Activated naive CD4-positive, alpha-beta T cell treated with anti-CD3 and anti-CD28 coated beads for 36 hours (primary cell): Measurements from ENCODE around the gene TMEM204. TPM values are rescaled to one million over a fixed set of nuclear protein-coding genes. Genes with fewer than 3 reads are reported as not detected.
"Not testable (repeated sequence)": the region's sequence is repeated elsewhere in the genome, so short reads cannot be mapped to it uniquely, and the experiment has no call there.

Source experiments
- CTCF ChIA-PET: fragments of 350-600 bp; sonication (Branson Sonifier 250); formaldehyde crosslinking; loops from one replicate; lab custom pipeline; 2021; ENCODE audit warnings: antibody characterized with exemption; lab: Charles Lee
- DNase-seq: peaks from one replicate; pipeline ENCODE4 v3.0.0-alpha.2; 2020
- H3K27ac Mint-ChIP-seq: one replicate; pipeline ENCODE4 v1.8.0; 2021; ENCODE audit warnings: mild to moderate bottlenecking, mixed read lengths
- H3K27me3 Mint-ChIP-seq: one replicate; pipeline ENCODE4 v1.8.0; 2021; ENCODE audit warnings: low read depth, mixed read lengths
- H3K36me3 Mint-ChIP-seq: one replicate; pipeline ENCODE4 v1.8.0; 2021; ENCODE audit warnings: low read depth, mixed read lengths
- H3K4me1 Mint-ChIP-seq: one replicate; pipeline ENCODE4 v1.8.0; 2021; ENCODE audit warnings: low read depth, mixed read lengths
- H3K4me3 Mint-ChIP-seq: one replicate; pipeline ENCODE4 v1.8.0; 2021; ENCODE audit warnings: mild to moderate bottlenecking, moderate library complexity, mixed read lengths
- H3K9me3 Mint-ChIP-seq: one replicate; pipeline ENCODE4 v1.8.0; 2021; ENCODE audit warnings: mixed read lengths
- intact Hi-C: fragments of 100-400 bp; cut with micrococcal nuclease; formaldehyde crosslinking; loops from one replicate; pipeline ENCODE4 v1.15.1; 2023
- total RNA-seq, 2 experiments: library from RNA; stranded (reverse); gene quantifications; one replicate each; pipeline ENCODE4 v1.2.3, GENCODE V29; 2021

Gene TMEM204
- total RNA-seq, 2 experiments from 2014 or later, result 7.7 to 8.2 TPM

- Mint-ChIP-seq H3K9me3 (no peaks in the 10 kb centered on the region), H3K4me3 (no peak overlapping the region), H3K4me1 (no peaks in the 10 kb centered on the region), H3K27ac (no peak overlapping the region), H3K36me3 (no peaks in the 10 kb centered on the region), H3K27me3 (no peaks in the 10 kb centered on the region)
- intact Hi-C loops, result no loop called here
- no peak for DNase-seq
- CTCF ChIA-PET, result no interaction called here
Measured at GRCh38 chr16:1580256-1580655, 46.8 kb downstream of the TMEM204 start.

- Mint-ChIP-seq H3K36me3 (no peaks in the 10 kb centered on the region), H3K4me1 (no peaks in the 10 kb centered on the region), H3K27me3 (no peaks in the 10 kb centered on the region), H3K27ac (no peak overlapping the region), H3K9me3 (no peaks in the 10 kb centered on the region), H3K4me3 (no peak overlapping the region)
- CTCF ChIA-PET, result no interaction called here
- DNase-seq, result no peak
- intact Hi-C loops, result no loop called here
Measured at GRCh38 chr16:1580956-1581355, 47.5 kb downstream of the TMEM204 start.

- Mint-ChIP-seq H3K4me3 (no peak overlapping the region), H3K9me3 (no peaks in the 10 kb centered on the region), H3K4me1 (no peaks in the 10 kb centered on the region), H3K27ac (no peak overlapping the region), H3K36me3 (no peaks in the 10 kb centered on the region), H3K27me3 (no peaks in the 10 kb centered on the region)
- CTCF ChIA-PET, result no interaction called here
- intact Hi-C loops, result no loop called here
- DNase-seq, result no peak
Measured at GRCh38 chr16:1581804-1582203, 48.3 kb downstream of the TMEM204 start.

GRCh38 chr16:1583180-1583579, 49.7 kb downstream of the TMEM204 start:
- Mint-ChIP-seq H3K4me1 (no peaks in the 10 kb centered on the region), H3K4me3 (no peak overlapping the region), H3K27me3 (no peaks in the 10 kb centered on the region), H3K36me3 (no peaks in the 10 kb centered on the region), H3K9me3 (no peaks in the 10 kb centered on the region), H3K27ac (no peak overlapping the region)
- CTCF ChIA-PET, result no interaction called here
- no peak for DNase-seq
- intact Hi-C loops, result no loop called here

- H3K4me3 Mint-ChIP-seq, result no peak overlapping the region
- no peaks in the 10 kb centered on the region for H3K4me1 Mint-ChIP-seq
- H3K9me3 Mint-ChIP-seq, result no peaks in the 10 kb centered on the region
- no peak overlapping the region for H3K27ac Mint-ChIP-seq
- H3K27me3 Mint-ChIP-seq, result no peaks in the 10 kb centered on the region
- DNase-seq, result no peak
- no peaks in the 10 kb centered on the region for H3K36me3 Mint-ChIP-seq
- CTCF ChIA-PET, result no interaction called here
- intact Hi-C loops, result no loop called here
Measured at GRCh38 chr16:1584926-1585484, 51.5 kb downstream of the TMEM204 start.

- Mint-ChIP-seq H3K9me3 (no peaks in the 10 kb centered on the region), H3K4me3 (no peak overlapping the region), H3K27ac (no peak overlapping the region), H3K36me3 (no peaks in the 10 kb centered on the region), H3K4me1 (no peaks in the 10 kb centered on the region), H3K27me3 (no peaks in the 10 kb centered on the region)
- CTCF ChIA-PET, result no interaction called here
- DNase-seq, result no peak
- intact Hi-C loops, result no loop called here
Measured at GRCh38 chr16:1590366-1590765, 56.9 kb downstream of the TMEM204 start.

- Mint-ChIP-seq H3K4me3 (no peak overlapping the region), H3K27me3 (no peaks in the 10 kb centered on the region), H3K4me1 (no peaks in the 10 kb centered on the region), H3K9me3 (no peaks in the 10 kb centered on the region), H3K36me3 (no peaks in the 10 kb centered on the region), H3K27ac (no peak overlapping the region)
- DNase-seq, result no peak
- intact Hi-C loops, result no loop called here
- CTCF ChIA-PET, result no interaction called here
Measured at GRCh38 chr16:1590930-1591705, 57.7 kb downstream of the TMEM204 start.

GRCh38 chr16:1592446-1592845, 59.0 kb downstream of the TMEM204 start:
- Mint-ChIP-seq H3K4me1 (no peaks in the 10 kb centered on the region), H3K36me3 (no peaks in the 10 kb centered on the region), H3K27ac (no peak overlapping the region), H3K27me3 (no peaks in the 10 kb centered on the region), H3K9me3 (no peaks in the 10 kb centered on the region), H3K4me3 (no peak overlapping the region)
- no peak for DNase-seq
- intact Hi-C loops, result no loop called here
- CTCF ChIA-PET, result no interaction called here

- intact Hi-C loops, H3K9me3 Mint-ChIP-seq, DNase-seq, H3K27me3 Mint-ChIP-seq, H3K4me1 Mint-ChIP-seq, H3K27ac Mint-ChIP-seq, H3K36me3 Mint-ChIP-seq, CTCF ChIA-PET, H3K4me3 Mint-ChIP-seq: not testable (repeated sequence)
Measured at GRCh38 chr16:1595511-1595910, 62.0 kb downstream of the TMEM204 start.

- H3K4me1 Mint-ChIP-seq, result no peaks in the 10 kb centered on the region
- H3K36me3 Mint-ChIP-seq, result no peaks in the 10 kb centered on the region
- intact Hi-C loops, result no loop called here
- CTCF ChIA-PET, result no interaction called here
- no peaks in the 10 kb centered on the region for H3K9me3 Mint-ChIP-seq
- H3K27ac Mint-ChIP-seq, result no peak overlapping the region
- H3K27me3 Mint-ChIP-seq, result no peaks in the 10 kb centered on the region
- H3K4me3 Mint-ChIP-seq, result no peak overlapping the region
- no peak for DNase-seq
Measured at GRCh38 chr16:1596516-1596915, 63.0 kb downstream of the TMEM204 start.

GRCh38 chr16:1597154-1597553, 63.7 kb downstream of the TMEM204 start:
- Mint-ChIP-seq H3K36me3 (no peaks in the 10 kb centered on the region), H3K4me3 (no peak overlapping the region), H3K9me3 (no peaks in the 10 kb centered on the region), H3K27me3 (no peaks in the 10 kb centered on the region), H3K4me1 (no peaks in the 10 kb centered on the region), H3K27ac (no peak overlapping the region)
- CTCF ChIA-PET, result no interaction called here
- intact Hi-C loops, result no loop called here
- no peak for DNase-seq

- CTCF ChIA-PET, result no interaction called here
- Mint-ChIP-seq H3K4me3 (no peak overlapping the region), H3K27ac (no peak overlapping the region), H3K4me1 (no peaks in the 10 kb centered on the region), H3K27me3 (no peaks in the 10 kb centered on the region), H3K36me3 (no peaks in the 10 kb centered on the region), H3K9me3 (no peaks in the 10 kb centered on the region)
- DNase-seq, result no peak
- intact Hi-C loops, result no loop called here
Measured at GRCh38 chr16:1601031-1601430, 67.6 kb downstream of the TMEM204 start.

- H3K4me3 Mint-ChIP-seq, result no peak overlapping the region
- CTCF ChIA-PET, result no interaction called here
Measured at GRCh38 chr16:1601489-1601888, 68.0 kb downstream of the TMEM204 start.

More at GRCh38 chr16:1601489-1601888, 68.0 kb downstream of the TMEM204 start:
- Mint-ChIP-seq H3K27ac (no peak overlapping the region), H3K27me3 (no peaks in the 10 kb centered on the region), H3K36me3 (no peaks in the 10 kb centered on the region), H3K9me3 (no peaks in the 10 kb centered on the region), H3K4me1 (no peaks in the 10 kb centered on the region)
- no peak for DNase-seq
- intact Hi-C loops, result no loop called here
